ENCODE measurements around the gene CORIN. TPM values are rescaled to one million over a fixed set of nuclear protein-coding genes. Genes with fewer than 3 reads are reported as not detected.

The CORIN gene
- polyA plus RNA-seq, 1 of the 3 experiments (the other 2 are of a cell fraction), result 1.1 TPM

DNA sequence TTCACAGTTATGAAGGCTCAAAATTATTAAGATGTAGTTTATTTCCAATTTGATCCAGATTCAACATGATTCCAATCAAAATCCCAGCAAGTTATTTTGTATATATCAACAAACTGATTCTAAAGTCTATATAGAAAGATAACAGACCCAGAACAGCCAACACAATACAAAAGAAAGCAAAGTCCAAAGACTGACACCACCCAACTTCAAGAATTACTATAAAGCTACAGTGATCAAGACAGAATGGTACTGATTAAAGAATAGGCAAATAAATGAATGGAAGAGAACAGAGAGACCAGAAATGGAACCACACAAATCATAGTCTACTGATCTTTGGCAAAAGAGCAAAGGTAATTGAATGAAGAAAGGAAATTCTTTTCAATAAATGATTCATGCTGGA is 41.6 kb upstream of the CORIN start:
- Histone ChIP-seq H3K36me3 (replicated peaks in 1 of 2; ENCODE audit: control insufficient read depth in 1 of 2, insufficient read depth in 2 of 2, low read length in 1 of 2) (peaks cover 83 to 94% of the 10 kb centered on the region in 2 experiments), H3K4me1 (ENCODE audit: control insufficient read depth in 1 of 2, insufficient read depth in 2 of 2, low read depth in 1 of 2, low read length in 1 of 2) (no peaks in the 10 kb centered on the region), H3K4me3 (ENCODE audit: low read depth in 2 of 2, low read length in 1 of 2) (no peak overlapping the region), H2AFZ (ENCODE audit: low read depth) (no peak overlapping the region), H3K9me3 (no peaks in the 10 kb centered on the region), H3F3A (replicated peaks; ENCODE audit: insufficient read depth) (no peaks in the 10 kb centered on the region), H3K4me2 (no peak overlapping the region), H3K27me3 (ENCODE audit: insufficient read depth) (no peaks in the 10 kb centered on the region), H4K20me1 (ENCODE audit: insufficient read depth) (no peaks in the 10 kb centered on the region), H3K79me2 (ENCODE audit: insufficient read depth) (no peaks in the 10 kb centered on the region), H3K9me2 (no peaks in the 10 kb centered on the region), H3K27ac (ENCODE audit: low read depth in 2 of 2, low read length in 1 of 2) (no peak overlapping the region), H3K9ac (no peak overlapping the region)
- DNase-seq, result no peak
- CTCF ChIA-PET, result interaction anchor here (1.0 to 1.4 kb wide), 6 partner anchors 10 to 175 kb away, joined by 3 read pairs; no protein-coding TSS in a partner anchor
- TF ChIP-seq RXRA (IDR thresholded peaks at IDR 0.05; ENCODE audit: borderline replicate concordance, low read depth) (no peak), TCF12 (IDR thresholded peaks at IDR 0.05) (no peak), YY1 (IDR thresholded peaks at IDR 0.05; ENCODE audit: low read depth) (no peak)
- TF ChIP-seq, protein P1, sequence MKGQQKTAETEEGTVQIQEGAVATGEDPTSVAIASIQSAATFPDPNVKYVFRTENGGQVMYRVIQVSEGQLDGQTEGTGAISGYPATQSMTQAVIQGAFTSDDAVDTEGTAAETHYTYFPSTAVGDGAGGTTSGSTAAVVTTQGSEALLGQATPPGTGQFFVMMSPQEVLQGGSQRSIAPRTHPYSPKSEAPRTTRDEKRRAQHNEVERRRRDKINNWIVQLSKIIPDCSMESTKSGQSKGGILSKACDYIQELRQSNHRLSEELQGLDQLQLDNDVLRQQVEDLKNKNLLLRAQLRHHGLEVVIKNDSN (IDR thresholded peaks at IDR 0.05; ENCODE audit: borderline replicate concordance, low read depth), result no peak
- POLR2A ChIA-PET, result no interaction called here

DNA sequence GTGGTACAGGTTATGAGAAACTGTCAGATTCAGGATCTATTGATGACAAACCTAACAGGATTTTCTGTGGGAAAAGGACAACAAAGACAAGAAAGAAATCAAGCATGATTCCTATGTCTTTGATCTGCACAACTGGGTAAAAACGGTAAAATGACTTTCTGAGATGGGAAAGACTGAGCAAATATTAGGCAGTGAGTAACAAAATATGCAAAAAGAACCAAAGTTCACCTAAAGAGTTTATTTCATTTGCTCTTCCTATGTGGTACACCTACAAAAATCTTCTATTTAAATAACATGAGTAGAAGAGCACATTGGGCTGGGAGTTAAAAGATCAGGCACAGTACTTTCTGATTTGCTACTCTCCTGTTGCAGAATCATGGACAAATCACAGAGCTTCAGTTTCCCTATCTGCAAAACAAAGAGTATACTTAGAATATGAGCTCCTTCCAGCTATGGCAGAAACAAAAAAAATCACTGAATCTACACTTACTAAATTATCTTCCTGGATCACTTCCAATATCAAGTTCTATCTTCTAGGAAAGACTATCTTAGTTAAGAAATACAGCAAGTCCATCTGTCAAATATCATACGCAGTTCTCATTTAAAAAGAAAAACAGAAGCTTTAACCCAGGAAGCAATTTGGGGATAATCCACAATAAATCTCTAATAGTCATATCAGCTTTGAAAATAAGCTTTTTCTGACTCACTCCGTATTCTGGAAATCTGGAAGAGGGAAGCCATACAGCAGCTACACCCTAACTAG is 39.1 kb upstream of the CORIN start:
- no peaks in the 10 kb centered on the region for H3K79me2 ChIP-seq (ENCODE audit: insufficient read depth)
- WGBS (ENCODE audit: low lambda C conversion rate), result 67% methylated on average over 3 of the region's 3 CpGs
- CTCF ChIA-PET, result interaction anchor here (1.1 to 2.1 kb wide), 2 partner anchors 12 to 172 kb away, joined by 3 to 6 read pairs; no protein-coding TSS in a partner anchor
- POLR2A ChIA-PET, result interaction anchor here (1.0 kb wide), 1 partner anchor 9 kb away, joined by 3 read pairs; no protein-coding TSS in a partner anchor
- no peak overlapping the region for H3K4me3 ChIP-seq (ENCODE audit: low read depth in 2 of 2, low read length in 1 of 2)
- no peaks in the 10 kb centered on the region for H3K9me2 ChIP-seq
- no peaks in the 10 kb centered on the region for H3K27me3 ChIP-seq (ENCODE audit: insufficient read depth)
- H2AFZ ChIP-seq (ENCODE audit: low read depth), result no peak overlapping the region
- no peaks in the 10 kb centered on the region for H3K4me1 ChIP-seq (ENCODE audit: control insufficient read depth in 1 of 2, insufficient read depth in 2 of 2, low read depth in 1 of 2, low read length in 1 of 2)
- peak overlapping the region in 1 of 2 experiments; percentile 68; a peak in 2 of 4 replicates for H3K27ac ChIP-seq (ENCODE audit: low read depth in 2 of 2, low read length in 1 of 2)
- no peaks in the 10 kb centered on the region for H3F3A ChIP-seq (replicated peaks; ENCODE audit: insufficient read depth)
- no peaks in the 10 kb centered on the region for H4K20me1 ChIP-seq (ENCODE audit: insufficient read depth)
- DNase-seq, result no peak
- H3K4me2 ChIP-seq, result no peak overlapping the region
- TF ChIP-seq SMC3 (IDR thresholded peaks at IDR 0.05; ENCODE audit: low read depth, low read length), result no peak
- no peak for TF ChIP-seq YY1 (IDR thresholded peaks at IDR 0.05; ENCODE audit: low read depth)
- no peak for TF ChIP-seq RAD21 (IDR thresholded peaks at IDR 0.05; ENCODE audit: low read length)
- TF ChIP-seq TAF1 (IDR thresholded peaks at IDR 0.05; ENCODE audit: borderline replicate concordance, low read depth, low read length), result no peak
- no peak for TF ChIP-seq FOXM1 (IDR thresholded peaks at IDR 0.05; ENCODE audit: low read depth)
- no peak for TF ChIP-seq CHD2 (IDR thresholded peaks at IDR 0.05; ENCODE audit: low read length, partially characterized antibody)
- no peak for TF ChIP-seq ELF1 (IDR thresholded peaks at IDR 0.05)
- no peak for TF ChIP-seq NRF1 (IDR thresholded peaks at IDR 0.05; ENCODE audit: low read depth, low read length)
- TF ChIP-seq, protein P2, sequence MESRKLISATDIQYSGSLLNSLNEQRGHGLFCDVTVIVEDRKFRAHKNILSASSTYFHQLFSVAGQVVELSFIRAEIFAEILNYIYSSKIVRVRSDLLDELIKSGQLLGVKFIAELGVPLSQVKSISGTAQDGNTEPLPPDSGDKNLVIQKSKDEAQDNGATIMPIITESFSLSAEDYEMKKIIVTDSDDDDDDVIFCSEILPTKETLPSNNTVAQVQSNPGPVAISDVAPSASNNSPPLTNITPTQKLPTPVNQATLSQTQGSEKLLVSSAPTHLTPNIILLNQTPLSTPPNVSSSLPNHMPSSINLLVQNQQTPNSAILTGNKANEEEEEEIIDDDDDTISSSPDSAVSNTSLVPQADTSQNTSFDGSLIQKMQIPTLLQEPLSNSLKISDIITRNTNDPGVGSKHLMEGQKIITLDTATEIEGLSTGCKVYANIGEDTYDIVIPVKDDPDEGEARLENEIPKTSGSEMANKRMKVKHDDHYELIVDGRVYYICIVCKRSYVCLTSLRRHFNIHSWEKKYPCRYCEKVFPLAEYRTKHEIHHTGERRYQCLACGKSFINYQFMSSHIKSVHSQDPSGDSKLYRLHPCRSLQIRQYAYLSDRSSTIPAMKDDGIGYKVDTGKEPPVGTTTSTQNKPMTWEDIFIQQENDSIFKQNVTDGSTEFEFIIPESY (IDR thresholded peaks at IDR 0.05; ENCODE audit: borderline replicate concordance, low read depth), result no peak
- TF ChIP-seq SIN3A (IDR thresholded peaks at IDR 0.05; ENCODE audit: borderline replicate concordance, low read depth, low read length), result no peak
- TF ChIP-seq MEF2A (IDR thresholded peaks at IDR 0.05; ENCODE audit: borderline replicate concordance, low read depth), result no peak
- TF ChIP-seq FOXJ3 (CRISPR knock-in tag; IDR thresholded peaks at IDR 0.05), result no peak
- TF ChIP-seq, protein P3, sequence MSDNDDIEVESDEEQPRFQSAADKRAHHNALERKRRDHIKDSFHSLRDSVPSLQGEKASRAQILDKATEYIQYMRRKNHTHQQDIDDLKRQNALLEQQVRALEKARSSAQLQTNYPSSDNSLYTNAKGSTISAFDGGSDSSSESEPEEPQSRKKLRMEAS (IDR thresholded peaks at IDR 0.05; ENCODE audit: low read depth), result no peak
- no peak for TF ChIP-seq GATA2 (CRISPR knock-in tag; IDR thresholded peaks at IDR 0.05)
- TF ChIP-seq, protein P4, sequence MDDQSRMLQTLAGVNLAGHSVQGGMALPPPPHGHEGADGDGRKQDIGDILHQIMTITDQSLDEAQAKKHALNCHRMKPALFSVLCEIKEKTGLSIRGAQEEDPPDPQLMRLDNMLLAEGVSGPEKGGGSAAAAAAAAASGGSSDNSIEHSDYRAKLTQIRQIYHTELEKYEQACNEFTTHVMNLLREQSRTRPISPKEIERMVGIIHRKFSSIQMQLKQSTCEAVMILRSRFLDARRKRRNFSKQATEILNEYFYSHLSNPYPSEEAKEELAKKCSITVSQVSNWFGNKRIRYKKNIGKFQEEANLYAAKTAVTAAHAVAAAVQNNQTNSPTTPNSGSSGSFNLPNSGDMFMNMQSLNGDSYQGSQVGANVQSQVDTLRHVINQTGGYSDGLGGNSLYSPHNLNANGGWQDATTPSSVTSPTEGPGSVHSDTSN (IDR thresholded peaks at IDR 0.05), result no peak
- no peak for TF ChIP-seq RFX5 (IDR thresholded peaks at IDR 0.05; ENCODE audit: low read length)
- TF ChIP-seq, protein P5, sequence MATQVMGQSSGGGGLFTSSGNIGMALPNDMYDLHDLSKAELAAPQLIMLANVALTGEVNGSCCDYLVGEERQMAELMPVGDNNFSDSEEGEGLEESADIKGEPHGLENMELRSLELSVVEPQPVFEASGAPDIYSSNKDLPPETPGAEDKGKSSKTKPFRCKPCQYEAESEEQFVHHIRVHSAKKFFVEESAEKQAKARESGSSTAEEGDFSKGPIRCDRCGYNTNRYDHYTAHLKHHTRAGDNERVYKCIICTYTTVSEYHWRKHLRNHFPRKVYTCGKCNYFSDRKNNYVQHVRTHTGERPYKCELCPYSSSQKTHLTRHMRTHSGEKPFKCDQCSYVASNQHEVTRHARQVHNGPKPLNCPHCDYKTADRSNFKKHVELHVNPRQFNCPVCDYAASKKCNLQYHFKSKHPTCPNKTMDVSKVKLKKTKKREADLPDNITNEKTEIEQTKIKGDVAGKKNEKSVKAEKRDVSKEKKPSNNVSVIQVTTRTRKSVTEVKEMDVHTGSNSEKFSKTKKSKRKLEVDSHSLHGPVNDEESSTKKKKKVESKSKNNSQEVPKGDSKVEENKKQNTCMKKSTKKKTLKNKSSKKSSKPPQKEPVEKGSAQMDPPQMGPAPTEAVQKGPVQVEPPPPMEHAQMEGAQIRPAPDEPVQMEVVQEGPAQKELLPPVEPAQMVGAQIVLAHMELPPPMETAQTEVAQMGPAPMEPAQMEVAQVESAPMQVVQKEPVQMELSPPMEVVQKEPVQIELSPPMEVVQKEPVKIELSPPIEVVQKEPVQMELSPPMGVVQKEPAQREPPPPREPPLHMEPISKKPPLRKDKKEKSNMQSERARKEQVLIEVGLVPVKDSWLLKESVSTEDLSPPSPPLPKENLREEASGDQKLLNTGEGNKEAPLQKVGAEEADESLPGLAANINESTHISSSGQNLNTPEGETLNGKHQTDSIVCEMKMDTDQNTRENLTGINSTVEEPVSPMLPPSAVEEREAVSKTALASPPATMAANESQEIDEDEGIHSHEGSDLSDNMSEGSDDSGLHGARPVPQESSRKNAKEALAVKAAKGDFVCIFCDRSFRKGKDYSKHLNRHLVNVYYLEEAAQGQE (IDR thresholded peaks at IDR 0.05; ENCODE audit: low read depth, low read length), result no peak
- H3K9ac ChIP-seq, result no peak overlapping the region
- H3K36me3 ChIP-seq (replicated peaks in 1 of 2; ENCODE audit: control insufficient read depth in 1 of 2, insufficient read depth in 2 of 2, low read length in 1 of 2), result peaks cover 81 to 91% of the 10 kb centered on the region in 2 experiments
- no peaks in the 10 kb centered on the region; the same call in 1 of the 2 replicates for H3K9me3 ChIP-seq

All from SK-N-SH (cell line).